ENCODE measurements around the gene TEX22.

Gene TEX22

DNA sequence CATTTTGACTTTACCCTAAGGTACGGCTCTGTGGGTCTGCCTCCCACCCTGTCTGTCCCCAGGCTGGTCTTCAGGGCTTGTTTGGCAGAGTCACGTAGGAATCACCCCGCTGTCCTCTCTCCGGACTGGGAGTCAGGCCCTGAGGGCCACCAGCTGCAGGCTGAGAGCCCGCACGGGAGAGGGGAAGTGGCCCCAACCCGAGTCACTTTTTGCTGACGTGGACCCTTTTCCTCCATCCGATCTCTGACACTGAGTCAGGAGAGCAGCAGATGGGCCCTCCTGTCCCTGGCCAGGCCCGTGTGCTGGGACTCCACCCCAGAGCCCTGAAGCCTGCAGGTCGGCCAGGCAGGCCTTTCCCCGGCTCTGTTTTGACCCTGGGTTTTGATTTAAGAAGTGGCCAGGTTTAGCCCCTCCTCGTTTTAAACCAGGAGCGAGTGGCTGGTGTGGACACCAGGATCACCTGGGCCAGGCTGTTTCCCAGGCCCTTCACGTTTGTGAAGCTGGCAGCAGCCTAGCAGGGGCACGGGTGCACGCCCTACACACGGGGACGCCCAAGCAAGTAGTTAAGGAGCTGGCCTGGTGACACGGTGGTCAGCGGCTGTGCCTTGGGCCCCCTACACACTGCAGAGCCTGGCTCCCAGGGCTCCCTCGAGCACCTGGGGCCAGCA, 12.5 kb upstream of the TEX22 start:
- DNase-seq = no peak

DNA sequence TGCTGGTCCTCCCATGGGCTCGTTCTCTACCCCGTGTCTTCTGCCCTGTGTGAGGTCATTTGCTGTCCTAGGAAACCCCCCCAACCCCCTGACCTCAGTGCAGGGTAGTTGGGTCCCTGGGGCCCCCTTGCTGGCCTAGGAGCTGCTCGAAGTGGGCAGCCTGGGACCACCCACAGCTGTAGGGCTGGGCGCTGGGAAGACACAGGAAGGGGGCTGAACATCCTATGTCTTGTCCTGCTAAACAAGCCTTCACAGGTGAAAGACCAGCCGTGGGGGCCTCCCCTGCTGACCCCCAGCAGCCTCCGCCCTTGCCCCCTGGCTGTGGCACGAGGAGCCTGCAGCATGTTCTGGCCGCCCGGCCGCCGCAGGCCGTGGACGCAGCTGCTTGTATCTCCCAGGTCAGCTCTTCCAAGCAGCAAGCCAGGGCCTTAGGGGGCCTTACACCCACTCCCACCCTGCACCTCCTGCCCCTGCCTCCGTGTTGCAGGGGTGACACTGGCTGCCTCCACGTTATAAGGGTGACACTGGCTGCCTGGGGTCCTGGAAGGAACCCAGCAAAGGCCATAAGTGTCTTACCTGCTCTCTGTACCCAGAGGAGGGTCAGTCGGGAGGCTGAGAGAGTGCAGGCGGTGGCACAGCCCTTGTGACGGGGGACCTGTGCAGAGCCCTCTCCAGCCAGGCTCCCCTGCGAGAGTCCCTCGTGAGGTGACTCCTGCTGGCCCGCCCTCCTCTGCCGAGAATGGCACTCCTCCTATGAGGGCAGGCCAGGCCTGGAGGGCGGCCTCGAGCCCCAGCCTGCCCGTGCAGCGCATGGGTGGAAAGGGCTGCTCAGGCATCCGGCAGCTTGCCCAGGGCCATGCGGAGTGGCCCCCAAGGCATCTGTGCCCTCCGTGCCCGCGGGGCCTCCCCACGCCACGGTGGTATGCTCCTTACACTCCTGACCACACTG, 11.5 kb upstream of the TEX22 start:
- DNase-seq = no peak

DNA sequence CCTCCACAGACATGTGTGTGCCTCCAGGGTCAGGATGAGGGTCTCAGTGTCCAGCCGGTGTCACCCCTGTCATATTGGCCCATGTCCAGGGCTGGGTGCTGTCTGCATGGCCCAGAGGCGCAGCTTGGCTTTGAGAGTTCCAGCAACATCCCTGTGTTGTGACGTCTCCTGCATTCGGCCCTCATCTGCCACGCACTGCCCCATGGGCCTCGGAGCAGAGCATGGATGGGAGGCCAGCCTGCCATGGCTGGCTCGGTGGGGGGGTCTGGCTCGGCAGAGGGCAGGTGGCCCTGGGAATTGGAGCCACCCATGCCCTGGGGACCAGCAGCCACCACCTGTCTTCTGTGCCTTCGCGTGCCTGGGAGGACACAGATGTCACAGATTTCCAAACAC, 10.8 kb upstream of the TEX22 start:
- DNase-seq = no peak

DNA sequence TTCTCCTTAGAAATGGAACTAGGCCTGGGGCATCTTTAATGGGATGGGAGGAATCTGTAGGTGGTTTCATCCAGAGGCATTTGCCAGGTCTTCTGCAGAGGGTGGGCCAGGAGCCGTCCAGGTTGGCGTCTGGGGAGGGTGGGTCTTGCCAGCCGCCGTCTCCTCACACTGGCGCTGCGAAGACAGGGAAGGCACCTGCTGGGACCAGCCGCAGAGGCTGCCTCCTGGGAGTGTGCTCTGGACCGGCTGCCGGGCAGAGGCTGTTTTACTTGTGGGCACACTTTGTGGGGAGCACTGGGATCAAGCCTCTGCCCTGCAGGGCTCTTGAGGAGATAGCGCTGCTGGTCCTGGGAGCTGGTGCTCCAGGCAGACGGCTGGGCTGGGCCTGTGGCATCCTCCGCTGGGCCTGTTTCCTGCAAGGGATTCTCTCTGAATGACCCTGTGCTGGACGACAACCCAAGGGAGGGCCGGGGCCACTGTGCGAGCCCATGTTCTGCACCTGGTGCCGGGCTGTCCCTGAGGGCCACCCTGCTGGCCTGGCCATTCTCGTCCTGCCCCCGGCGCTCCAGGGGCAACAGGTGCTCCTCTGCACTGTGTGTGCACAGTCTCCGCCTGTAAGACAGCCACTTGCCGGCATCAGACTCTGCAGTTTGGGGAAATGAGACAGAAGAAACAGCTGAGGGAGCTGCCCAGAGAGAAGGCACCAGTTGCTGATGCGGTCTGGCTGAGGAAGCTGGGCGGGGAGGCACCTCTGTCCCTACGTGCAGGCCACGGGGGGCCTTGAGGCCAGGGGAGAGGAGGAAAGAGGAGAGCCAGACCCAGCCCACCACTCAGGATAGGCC, 10.0 kb upstream of the TEX22 start:
- no peak for DNase-seq

DNA sequence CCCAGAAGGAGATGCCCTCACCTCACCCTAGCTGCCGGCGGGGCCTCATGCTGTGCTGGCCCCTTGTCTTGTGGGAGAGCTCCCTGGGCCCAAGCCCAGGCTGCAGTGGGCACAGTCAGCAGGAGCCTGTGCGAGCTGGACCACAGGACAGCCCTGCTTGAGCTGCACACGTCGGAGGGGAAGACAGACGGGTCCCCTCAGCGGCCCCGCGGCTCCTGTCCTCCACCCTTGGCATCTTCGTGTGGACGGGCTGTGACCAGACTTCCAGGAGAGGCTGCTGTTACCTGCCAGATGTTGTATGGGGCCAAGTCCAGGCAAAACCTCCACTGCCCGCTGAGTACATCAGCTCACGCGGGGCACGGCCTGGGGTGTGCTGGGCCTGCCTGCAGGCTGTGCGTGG, 9.4 kb upstream of the TEX22 start:
- no peak for DNase-seq

DNA sequence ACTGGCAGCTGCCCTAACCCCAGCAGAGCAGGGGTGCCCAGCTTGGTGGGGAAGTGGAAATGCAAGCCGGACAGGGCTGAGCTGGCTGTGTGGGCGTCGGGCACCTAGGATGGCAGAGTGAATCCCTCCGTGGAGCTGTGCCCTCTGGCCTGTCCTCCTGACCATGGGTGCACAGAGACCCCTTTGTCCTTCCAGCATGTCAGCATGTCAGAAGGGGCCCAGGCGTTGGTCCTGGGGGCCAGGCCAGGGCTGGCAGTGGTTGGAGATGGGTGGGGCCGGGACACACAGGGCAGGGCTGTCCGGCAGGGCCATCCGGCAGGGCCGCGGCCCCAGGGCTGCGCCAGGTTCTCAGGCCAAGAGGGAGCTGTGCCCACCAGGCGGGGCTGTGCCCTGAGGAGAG, 8.8 kb upstream of the TEX22 start:
- DNase-seq = no peak

DNA sequence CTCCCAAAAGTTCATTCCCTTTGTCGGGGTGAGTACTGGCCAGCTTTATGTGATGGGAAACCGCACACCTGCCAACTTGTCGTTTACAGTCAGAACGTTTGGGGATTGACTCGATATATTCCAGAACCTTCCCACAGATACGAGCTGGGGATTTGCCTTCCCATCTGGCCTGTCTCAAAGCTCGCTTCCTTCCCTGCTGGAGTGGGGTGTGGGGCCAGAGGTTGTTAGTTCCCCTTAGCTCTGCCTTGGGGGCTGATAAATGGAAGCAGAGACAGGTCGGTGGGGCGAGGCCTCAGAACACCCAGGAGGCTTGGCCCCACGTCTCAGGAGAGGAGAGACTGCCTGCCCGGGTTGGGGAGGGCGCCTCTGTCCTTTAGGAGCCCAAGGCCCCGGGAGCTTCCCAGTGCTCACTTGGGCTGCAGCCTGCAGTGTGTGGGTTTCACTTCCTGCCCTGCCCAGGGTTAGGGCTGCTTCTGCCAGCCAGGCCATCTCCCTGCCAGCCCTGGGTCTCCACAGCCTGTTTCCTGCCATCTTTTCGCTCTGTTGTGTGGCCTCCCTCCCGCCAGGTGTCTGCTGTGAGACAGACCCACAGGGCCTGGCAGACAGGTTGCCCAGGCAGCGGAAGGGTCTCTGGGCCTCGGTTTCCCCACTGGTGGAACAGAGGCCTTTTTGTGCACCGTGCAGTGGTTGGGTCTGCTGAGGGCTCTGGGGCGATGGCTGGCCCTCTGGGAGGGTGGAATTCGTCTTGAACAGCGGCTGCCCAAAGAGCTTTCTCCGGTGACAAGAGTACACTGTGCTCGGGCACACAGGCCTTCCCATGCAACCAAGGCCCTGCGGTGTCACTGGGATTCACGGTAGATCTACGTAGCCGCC, 8.1 kb upstream of the TEX22 start:
- no peak for DNase-seq

DNA sequence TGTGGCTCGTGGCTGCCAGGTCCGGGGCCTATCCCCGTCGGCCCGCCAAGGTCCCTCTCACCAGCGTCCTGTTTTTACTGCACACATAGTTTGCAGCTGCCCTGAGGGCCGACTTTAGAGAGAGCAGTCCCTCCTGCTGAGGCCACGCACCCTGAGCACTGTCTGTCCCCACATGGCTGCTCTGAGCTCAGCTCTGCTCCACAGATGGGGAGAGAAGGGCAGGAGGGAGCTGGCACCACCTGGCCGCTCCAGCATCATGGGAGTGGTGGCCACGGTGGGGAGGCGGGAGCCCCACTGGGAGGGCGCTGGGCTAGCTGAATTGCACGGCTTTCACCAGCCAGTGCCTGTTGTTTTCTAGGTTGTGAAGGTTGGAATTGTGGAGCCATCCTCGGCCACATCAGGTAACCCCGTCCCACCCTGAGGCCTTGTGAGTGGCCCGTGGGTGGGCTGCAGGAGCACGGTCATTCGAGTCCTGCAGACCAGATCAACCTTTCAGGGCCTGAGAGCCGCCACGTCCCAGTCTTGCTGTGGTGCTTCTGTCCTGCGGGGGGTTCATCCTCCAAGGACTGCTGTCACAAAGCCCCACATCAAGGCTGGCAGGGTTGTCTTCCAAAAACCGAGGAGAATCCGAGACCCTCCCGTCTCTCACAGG, 7.4 kb upstream of the TEX22 start:
- no peak for DNase-seq

DNA sequence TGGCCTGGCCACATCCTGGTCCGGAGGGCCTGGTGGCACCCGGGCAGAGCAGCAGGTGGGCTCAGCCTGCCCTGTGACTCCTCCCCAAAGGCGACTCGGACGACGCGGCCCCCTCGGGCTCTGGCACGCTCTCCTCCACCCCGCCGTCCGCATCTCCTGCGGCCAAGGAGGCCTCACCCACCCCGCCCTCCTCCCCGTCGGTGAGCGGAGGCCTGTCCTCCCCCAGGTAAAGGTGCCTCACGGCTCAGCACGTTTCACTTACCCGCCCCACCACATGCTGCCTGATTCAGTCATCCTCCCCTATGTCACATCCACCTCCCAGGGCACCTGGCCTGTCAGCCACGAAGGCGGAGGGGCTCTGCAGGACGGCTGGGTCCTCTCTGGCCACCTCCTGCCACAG, 6.8 kb upstream of the TEX22 start:
- no peak for DNase-seq

DNA sequence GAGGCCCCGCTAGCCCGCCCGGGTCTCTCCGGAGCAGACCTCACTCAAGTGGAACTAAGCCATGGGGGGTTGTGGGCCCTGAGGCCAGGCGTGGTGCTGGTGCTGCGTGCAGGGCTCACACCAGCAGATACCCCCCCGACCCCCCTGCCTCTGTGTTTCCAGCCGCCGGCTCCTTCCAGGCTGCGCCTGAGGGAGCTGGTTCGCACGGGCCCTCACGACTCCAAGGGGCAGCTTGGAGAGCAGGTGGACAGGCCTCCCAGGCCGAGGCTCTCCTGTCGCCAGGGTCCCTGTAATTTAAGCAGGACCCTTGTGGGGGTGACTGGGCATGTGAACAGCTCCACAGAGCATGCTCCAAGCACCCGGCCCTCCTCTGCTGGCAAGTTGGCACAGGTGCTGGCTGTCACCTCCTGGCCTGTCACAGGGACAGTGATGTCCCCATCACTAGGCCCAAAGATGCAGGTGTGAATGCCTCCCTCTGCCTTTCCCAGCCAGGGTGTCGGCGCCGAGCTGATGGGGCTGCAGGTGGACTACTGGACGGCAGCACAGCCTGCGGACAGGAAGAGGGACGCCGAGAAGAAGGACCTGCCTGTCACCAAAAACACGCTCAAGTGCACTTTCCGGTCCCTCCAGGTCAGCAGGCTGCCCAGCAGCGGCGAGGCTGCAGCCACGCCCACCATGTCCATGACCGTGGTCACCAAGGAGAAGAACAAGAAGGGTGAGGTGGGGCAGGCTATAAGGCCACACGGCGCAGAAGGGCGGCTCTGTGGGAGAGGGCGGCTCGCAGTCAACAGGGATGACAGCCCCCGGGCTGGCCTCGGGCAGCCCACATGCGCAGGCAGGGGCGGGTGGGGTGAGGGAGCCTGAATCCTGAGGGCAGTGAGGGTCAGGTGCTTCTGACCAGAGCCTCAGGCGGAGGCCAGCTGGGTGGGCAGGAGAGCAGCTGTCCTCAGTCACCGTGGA, 5.9 kb upstream of the TEX22 start:
- no peak for DNase-seq

- no peak for DNase-seq
Measured at GRCh38 chr14:105393151-105393550, 5.2 kb upstream of the TEX22 start.

- no peak for DNase-seq
Measured at GRCh38 chr14:105394714-105395537, 3.4 kb upstream of the TEX22 start.

DNA sequence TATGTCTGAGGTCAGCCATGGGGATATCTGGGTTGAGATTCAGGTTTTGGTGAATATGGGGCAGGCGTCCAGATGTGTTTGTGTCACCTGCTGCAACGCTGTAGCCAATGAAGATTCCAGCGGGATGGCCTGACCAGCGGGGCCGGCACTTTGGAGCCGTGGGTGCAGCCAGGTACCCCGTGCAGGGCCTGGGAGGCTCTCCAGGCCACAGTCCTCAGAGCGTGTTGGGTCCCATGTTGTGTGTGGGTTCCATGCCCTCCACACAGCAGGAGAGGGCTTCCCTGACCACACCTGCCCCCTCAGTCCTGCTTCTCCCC, 2.8 kb upstream of the TEX22 start:
- no peak for DNase-seq

GRCh38 chr14:105397350-105397931, 897 bp upstream of the TEX22 start:
- no peak for DNase-seq

- DNase-seq = peak; percentile 53
Measured at GRCh38 chr14:105398726-105399465, 558 bp downstream of the TEX22 start.

GRCh38 chr14:105399466-105399775, 1.1 kb downstream of the TEX22 start:
- DNase-seq = no peak

DNA sequence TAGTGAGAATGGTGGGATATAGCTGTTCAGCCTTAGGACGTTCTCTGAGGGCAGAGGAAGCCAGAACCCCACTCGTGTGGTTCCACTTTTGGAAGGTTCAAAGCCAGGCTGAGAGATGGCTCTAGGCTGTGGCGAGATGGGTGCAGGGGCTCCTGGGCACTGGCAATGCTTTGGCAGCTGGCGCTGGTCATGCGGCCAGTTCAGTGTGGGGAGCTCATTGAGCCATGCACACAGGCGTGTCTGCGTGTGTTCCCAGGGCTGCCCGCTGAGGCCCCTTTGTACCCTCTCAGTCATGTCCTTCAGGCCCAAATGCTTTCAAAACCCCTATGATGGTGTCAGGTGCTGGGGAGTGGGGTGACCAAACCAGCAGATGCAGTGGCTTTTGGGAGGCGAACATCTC, 1.7 kb downstream of the TEX22 start:
- no peak for DNase-seq

DNA sequence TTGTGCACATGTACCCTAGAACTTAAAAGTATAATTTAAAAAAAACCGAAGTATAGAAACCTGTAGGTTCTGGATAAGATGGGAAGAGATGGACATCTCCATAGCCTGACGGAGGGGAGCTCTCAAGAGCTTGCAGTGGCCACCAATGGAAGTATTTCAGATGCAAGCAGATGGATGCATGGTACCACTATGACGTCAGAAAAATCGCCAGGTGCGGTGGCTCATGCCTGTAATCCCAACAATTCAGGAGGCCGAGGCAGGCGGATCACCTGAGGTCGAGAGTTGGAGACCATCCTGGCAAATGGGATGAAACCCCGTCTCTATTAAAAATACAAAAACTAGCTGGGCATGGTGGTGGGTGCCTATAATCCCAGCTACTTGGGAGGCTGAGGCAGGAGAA, 3.4 kb downstream of the TEX22 start:
- no peak for DNase-seq

DNA sequence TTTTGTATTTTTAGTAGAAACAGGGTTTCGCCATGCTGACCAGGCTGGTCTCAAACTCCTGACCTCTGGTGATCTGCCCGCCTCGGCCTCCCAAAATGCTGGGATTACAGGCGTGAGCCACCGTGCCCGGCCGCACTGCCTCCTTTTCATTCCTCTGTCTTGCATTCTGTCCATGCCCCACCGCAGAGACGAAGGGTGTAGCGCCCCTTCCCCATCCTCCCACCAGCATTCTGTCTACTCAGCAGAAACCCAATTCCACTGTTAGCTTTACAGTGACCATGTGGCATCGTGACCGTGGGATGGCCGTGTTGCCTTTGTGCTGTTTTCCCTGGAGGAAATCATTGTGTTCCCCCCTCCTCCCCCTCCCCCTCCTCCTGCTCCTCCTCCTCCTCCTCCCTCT, 10.3 kb downstream of the TEX22 start:
- no peak for DNase-seq
